Stimulated activated CD4-positive, alpha-beta T cell treated with anti-CD3 and anti-CD28 coated beads, Interleukin-4, amount 100 ng/mL, for 24 hours (primary cell): ENCODE data around the gene TSHR.
"Not testable (repeated sequence)": the region's sequence is repeated elsewhere in the genome, so short reads cannot be mapped to it uniquely, and the experiment has no call there.

Experiments
- DNase-seq: peaks from one replicate; pipeline ENCODE4 v3.0.0-alpha.2; 2020

TSHR gene

DNA sequence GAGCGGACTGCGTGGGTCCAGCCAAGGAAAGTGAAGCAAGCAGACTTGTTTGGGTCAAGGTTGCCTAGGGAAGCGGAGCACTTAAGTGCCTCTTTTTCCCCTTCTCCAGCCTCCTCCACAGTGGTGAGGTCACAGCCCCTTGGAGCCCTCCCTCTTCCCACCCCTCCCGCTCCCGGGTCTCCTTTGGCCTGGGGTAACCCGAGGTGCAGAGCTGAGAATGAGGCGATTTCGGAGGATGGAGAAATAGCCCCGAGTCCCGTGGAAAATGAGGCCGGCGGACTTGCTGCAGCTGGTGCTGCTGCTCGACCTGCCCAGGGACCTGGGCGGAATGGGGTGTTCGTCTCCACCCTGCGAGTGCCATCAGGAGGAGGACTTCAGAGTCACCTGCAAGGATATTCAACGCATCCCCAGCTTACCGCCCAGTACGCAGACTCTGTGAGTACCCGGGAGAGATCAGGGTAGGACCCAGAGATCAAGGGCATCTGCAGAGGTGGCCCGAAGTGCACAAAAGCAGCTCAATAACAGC lies at the start of gene TSHR:
TSS of gene TSHR (plus strand) at position 206 of the 526 bp plus-strand sequence. CDS start at position 266, 60 bp downstream.
- no peak for DNase-seq

DNA sequence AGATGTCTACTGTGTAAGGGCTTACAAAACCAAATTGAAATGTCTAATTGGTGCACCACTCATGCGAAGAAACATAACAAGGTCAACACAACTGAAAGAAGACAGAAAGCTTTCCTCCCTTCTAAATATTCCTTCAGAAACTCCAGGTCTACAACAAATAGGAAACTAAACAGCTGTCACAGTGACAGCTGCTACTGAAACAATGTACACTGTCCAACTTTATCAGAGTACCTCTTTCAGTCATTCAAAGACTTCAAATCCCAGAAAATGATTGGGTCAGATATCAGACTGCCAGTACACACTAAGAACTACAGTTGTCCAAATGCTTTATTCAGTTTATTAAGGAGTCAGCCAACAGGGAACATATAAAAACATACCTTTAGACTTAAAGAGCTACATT lies 49.1 kb upstream of the TSHR start:
- no peak for DNase-seq

DNA sequence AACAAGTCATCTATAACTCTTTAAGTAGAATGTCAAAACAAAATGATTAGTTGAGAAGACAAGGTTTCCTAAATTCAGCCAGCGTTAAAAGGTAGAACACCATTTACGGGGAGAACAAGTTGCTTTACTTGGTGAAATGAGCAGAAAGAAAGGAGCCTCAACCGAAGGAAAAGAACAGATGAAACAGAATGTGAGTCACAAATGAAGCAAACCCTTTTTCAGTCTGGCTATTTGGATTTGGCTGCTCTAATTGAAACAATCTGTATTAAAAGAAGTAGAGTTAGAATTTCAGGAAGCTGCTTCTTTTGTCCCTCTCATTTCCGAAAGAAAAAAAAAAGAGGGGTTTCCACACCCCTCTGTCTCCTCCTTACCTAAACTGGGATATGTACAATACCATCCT lies 48.5 kb upstream of the TSHR start:
- no peak for DNase-seq

DNA sequence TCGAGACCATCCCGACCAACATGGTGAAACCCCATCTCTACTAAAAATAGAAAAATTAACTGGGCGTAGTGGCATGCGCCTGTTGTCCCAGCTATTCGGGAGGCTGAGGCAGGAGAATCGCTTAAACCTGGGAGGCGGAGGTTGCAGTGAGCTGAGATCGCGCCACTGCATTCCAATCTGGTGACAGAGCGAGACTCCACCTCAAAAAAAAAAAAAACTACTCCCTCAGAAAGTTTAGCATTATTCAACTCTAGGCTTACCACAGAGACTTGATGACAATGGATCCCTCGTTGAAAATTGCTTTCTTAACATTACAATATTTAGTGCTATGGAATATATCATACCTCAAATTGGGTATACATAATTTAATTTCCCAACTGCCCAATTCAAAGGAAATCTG lies 43.4 kb upstream of the TSHR start:
- not testable (repeated sequence) for DNase-seq

DNA sequence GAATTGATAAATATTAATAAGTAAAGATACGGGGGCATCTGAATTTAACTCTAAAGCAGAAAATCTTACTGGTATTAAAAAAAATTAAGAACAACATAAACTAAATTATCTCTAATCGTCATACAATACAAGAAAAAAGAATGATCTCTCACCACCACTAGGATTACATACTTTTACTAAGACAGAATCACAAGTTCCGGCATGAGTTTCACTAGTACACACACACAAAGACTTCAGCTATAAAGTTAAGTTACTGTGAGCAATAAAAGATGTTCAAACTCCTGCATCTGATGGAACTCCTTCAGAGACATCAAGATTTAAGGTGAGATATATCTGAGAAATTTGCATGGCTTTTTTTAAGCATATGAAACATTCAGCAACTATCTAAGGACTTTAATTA lies 35.8 kb upstream of the TSHR start:
- no peak for DNase-seq

DNA sequence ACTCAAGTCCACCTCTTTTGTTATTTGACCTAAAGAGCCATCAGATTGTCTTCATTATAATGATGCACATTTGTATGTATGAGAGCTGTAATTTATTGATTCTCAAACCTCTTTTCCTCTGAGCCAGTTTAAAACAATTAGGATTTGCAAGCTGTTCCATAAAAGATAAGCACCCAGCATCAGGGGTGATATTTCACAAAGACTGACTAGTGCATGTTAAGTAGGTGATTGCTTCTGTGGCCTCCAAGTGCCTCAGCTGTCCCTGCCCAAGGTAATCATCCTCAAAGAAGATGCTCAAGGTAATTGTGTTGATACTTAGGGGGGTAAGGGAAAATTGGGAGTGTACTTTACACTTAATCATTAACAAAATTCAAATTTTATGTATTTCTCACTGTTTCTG lies 32.1 kb upstream of the TSHR start:
- no peak for DNase-seq

DNA sequence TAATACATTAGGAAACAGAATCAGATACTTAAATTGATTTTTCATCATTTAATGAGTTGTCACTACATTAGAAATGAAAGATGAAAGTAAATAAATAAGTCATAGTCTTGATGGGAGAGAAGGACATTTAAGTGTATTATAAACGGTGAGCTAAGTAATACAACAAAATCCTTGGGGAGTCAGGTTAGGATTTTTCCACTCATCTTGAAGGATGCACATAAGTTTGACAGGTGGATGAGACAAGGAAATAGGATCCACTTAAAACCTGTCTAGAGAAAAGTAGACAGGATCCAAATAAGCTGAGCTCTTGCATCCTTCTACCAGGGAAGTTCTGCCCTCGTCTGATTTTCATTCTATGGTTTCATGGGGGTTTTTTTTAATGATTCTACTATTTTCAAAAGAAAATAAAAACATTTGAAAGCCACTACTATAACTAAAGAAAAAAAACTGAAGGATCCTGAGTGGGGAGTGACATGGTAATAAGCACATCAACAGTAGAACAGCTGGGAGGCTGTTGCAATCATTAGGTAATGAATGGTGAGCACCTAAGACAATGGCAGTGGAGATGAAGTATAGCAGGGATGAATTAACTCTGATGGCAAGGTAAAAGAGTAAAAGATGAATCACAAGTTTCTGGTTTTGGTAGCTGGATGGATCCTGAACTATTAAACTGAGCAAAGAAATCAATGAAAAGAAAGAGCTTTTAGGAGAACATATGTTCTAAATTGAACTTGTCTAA lies 30.9 kb upstream of the TSHR start:
- no peak for DNase-seq

DNA sequence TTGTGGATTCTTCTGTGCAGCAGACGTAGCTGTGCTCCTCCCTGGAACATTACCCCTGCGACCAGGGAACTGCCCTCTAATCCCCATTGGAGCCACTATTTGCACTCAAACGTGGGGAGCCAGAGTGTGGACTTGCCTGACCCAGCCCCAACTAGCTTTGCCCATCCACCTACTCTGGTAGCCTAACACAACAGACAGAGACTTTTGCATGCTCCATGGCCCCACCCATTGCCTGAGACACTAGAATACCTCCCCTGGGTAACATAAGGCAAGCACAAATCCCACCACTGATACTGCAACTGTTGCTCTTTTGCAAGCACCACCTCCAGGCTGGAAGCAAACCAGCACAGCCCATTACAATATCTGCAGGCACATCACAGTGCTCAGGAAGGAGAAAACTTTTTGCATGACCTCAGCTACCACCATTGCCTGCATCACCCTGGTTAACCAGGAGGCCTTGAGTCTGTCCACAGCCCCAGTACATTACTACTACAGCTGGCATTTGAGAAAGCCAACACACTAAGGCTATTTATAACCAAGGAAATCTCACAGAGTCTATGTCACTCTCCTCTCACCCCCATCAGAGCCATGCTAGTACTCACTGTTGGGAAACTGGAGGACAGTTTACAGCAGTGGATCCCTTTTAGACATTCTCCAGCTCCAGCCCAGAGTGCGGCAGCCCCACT lies 28.9 kb upstream of the TSHR start:
- no peak for DNase-seq

DNA sequence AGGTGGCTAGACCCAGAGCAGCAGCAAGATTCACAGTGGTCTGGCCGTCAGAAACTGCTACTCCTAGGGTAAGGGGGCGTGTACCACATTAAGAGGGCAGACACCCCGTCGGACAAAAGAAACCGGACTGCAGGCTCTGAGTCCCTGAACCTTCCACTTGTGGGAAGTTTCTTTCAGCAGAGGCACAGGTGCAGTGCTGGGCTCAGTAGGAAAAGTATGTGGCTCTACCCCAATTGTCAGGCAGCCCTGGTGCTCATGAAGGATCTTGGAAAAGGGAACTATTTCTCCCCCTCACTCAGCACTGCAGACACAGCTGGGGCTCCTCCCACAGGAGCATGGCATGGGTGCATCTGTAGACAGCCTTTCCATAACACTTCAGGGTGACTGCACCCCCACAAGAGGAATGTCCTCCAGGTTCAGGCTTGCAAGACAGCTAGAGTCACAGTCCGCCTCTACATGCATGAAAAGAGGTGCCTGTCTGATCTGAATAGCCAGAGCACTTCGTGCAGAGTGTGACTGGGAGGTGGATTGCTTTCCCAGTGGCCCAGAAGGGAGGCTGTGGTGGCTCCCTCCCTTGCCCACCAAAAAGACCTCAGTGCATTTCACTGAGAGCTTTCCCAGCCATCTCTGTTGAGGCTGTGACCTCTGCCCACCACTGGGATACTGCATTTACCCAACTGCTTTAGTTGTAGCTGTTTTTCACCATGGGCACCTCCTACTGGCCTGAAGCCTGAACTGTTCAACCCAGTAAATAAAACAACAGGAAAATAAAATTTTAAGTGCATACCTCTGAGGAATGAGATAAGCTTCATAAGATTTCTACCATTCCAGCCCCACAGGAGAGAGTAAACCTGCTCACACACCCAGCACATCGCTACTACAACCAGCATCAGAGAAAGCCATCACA lies 28.1 kb upstream of the TSHR start:
- no peak for DNase-seq

DNA sequence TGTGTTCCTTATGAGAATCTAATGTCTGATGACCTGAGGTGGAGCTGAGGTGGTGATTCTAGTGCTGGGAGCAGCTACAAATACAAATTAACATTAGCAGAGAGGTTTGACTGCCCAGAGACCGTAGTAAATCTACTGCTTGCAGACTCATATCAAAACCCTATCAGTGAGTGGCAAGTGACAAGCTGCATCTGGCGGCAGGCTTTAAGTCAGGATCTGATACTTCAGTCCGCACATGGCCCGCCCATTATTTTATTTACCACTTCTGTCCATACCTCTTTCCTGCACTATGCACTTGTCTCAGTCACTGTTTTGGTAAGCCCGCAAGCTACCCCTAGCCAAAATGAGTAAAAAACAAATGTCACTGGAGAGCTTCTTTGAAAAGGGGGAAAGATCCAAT lies 25.3 kb upstream of the TSHR start:
- no peak for DNase-seq

DNA sequence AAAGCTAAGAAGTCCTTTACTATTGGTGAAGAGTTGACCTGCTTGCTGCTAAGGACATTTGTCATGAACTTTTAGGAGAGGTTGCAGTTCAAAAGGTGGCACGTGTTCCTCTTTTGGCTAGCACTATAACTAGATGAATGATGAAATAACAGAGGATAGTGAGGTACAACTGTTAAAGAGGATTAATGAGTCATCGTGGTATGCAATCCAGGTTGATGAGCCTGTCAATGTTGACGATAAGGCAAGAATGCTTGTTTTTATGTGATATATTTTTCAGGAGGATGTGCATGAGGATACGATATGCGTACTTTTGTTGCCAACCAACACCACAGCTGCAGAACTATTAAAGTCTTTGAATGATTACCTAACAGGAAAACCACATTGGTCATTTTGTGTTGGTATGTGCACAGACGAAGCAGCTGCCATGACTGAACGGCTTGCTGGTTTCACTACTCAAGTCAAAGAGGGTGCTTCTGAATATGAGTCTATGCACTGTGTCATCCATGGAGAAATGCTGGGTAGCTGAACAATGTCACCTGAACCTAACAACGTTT lies 24.5 kb upstream of the TSHR start:
- DNase-seq = peak; percentile 64

DNA sequence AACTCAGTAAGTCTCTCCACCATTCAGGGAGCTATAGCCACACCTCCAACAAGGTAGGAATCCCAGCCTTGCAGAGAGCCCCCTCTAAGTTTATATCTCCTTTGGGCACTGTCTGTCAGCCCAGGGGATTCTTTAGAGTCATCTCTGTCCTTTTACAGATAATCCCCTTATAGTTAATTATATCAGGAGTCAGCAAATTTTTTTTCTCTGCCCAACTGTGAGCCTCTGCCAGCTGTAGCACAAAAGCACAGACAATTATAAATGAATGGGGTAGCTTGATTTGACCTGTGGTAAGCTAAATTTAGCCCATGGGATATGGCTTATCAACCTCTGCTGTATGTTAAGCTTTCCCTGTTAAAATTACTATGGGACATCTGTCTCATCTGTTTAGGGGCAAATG lies 22.1 kb upstream of the TSHR start:
- DNase-seq = no peak

DNA sequence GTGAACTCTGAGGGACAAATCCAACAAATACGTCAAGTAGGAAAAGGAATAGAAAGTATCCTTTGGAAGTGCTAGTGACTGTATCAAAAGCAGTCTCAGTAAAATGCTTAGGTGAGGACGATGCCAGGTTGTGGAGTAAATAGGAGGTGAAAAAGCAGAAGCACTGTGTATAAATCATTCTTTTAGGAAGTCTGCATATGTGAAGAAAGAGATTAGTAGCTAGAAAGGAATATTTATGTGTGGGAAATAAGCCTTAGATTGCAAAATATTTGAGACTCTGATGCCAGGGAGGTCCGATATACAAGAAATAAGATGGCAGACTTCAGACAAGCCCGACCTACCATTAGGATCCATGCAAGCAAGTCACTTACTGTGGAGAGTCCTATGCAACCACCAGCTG lies 21.7 kb upstream of the TSHR start:
- DNase-seq = no peak

DNA sequence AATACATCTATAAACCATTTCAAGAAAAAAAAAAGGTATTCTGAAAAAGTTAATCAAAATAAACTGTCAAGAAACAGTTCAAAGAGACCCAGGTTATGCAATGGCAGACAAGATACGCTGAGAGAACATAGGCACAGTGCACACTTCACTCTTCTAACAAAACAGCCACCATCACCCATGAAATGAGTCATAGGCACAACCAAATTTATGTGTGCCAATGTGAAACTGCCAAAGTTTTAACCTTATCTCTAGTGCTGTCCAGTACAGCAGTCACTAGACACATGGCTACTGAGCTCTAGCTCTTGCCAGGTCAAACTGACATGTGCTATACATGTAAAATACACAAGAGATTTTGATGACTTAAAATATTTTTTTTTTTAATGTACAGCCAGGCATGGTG lies 15.3 kb upstream of the TSHR start:
- DNase-seq = no peak

DNA sequence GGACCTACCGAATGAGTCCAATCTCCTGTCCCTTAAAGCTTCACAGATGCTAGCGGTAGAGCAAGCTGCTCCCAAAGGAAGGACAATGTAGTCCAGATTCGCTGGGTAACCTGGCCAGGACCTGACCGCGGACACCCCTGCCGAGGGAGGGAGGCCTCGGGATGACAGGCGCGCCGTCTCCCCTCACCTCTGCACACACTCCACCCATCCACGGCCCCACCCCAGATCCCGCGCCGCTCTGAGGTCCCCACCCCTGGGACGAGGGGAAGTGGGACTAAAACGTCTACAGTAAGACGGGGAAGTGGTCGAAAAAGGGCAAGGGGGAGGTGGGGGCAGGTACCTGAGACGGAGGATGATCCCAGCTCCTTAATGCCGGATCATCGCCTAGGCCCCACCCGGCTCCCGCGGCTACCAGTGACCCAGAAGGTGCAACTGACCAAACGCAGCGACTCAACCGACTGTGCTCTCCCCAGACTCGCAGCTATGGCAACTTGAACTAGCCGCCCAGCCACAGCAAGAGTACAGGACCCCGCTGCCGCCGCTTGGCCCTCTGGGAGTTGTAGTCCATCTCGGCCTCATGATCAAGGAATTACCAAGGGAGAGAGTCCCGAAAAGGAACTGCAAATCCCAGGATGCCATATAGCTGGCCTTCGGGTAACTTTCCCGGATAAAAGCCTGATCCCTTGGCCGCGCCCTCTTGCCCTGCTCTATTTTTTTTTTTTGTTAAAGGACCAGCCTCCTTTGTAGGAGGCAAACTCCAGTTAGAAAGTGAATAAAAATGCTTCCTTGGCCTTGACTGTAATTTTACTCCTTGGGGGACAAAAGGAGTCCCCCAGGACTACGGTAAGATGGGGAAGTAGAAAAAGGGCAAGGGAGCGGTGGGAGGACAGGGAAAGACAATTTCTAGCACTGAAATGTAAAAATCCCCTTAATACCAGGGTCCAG lies 13.9 kb upstream of the TSHR start, which contains the start of gene CEP128:
TSS of gene CEP128 (minus strand) at position 498 of the 945 bp plus-strand sequence.
- DNase-seq = peak; percentile 90

DNA sequence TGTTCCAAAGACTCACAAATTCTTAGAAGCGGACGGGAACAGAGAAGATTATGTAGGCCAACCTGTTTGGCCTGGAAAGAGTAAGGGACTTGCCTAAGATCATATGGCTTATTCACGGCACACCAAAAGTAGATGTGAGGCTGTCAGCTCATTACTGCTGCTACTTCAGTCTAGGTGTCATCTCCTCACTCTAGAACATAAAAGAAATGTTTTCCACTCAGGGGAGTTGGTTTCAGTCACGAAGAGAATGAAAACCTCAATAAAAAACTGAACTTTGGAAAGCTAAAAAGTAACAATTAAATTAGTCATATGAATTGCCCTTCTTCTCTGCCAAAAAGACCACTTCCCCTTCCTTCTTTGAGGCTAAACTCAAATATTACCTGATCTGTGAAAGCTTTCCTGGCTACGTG lies 13.2 kb upstream of the TSHR start:
- no peak for DNase-seq

DNA sequence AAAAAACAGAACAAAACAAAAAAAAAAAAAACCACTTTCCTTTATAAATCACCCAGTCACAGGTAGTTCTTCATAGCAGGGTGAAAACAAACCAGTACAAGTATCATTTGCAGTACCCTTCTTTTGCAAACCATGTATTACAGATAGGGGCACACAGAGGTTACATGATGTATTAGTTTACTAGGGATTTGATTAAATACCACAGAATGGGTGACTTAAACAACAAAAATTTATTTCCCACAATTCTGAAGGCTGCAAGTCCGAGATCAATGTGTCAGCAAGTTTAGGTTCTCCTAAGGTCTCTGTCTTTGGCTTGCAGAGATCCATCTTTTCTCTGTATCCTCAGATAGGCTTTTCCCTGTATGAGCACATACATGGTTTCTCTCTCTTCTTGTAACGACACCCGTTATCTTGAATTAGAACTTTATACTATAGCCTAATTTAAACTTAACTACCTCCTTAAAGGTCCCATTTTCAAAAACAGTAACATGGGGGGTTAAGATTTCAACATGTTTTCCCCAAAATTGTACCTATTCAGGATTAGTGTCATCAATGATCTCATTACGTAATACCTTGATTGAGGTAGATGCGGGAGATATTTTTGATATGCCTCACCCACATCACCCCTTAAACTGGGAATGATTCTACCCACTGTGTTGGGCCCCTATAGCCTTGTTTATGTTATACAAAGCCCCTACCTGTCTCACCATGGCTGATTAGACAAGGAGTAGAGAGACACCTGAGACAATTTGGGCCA lies 10.4 kb upstream of the TSHR start:
- DNase-seq = no peak

DNA sequence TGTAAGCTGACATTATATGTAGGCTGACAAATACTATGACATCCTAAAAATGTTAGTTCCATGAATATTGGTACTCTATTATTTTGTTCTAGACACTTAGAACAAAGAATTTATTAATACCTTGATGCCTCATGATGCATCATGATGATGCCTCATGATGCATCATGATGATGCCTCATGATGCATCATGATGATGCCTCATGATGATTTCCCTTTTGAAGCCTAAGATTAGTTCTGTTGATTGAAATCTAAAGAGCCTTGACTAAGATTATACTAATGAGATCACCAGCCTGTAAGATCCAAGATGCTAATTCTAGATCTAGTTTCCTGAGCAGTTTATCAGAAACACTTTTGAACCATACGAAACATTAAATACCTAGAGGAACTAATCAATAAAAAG lies 9.2 kb upstream of the TSHR start:
- no peak for DNase-seq

DNA sequence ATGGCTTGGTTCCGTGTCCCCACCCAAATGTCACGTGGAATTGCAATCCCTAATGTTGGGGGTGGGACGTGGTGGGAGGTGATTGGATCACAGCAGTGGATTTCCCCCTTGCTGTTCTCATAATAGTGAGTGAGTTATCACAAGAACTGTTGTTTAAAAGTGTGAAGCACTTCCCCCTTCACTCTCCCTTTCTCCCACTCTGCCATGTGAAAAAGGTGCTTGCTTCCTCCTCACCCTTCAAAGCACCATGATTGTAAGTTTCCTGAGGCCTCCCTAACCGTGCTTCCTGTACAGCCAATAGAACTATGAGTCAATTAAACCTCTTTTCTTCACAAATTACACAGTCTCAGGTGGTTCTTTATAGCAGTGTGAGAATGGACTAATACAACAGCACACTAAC lies 8.6 kb upstream of the TSHR start:
- peak; percentile 29 for DNase-seq

DNA sequence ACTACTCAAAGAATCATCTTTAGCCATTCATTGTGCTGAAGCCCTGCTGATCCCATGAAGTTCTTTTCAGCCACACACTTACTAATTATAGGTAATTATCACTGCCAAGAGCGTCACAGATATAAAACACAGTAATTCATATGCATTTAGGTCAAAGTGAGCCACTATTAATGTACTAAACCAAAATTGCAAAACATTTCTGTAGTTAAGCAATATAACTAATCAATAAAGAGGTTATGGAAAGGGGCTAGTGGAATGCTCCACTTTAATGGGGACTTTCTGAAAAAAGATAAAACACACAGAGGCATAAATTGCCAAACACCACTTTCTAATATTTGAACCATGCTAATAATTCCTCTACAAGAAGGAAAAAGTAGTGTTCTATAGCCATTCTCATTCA lies 7.1 kb upstream of the TSHR start:
- DNase-seq = no peak

DNA sequence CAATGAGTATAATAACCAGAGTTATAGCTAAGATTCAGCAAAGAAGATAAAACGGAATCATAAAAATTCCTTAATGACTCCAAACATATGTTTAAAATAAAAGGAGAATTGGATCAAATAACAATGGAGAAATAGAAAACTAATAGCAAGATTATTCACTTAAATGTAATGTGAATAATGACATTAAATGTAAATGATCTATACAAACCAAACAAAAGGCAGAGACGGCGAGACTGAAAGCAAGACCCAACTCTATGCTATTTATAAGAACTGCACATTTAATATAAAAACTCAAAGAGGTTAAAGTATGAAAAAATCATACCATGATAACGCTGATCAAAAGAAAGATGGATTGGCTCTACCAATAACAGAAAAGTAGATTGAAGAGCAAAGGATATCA lies 3.9 kb upstream of the TSHR start:
- no peak for DNase-seq
